ENCODE data around the gene TMEM171.

Gene TMEM171

DNA sequence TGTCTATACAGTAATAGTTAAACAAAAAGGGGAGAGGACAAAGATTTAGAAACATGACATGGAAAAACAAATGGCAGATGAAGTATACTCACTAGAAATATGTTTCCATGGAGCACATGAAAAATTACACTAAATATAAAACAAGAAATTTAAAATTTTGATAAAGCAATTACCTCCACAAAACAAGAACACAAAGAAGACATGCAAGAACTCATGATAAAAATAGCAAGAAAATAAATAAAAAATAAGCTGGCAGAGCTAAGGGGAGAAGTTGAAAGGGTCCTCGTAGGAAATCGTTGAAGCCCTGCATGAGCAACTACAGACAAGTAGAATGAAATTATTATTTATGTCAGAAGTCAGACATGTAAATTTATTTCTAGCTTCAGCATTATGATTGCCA, 22.6 kb upstream of the TMEM171 start:
- Histone ChIP-seq H3K27ac (no peak overlapping the region), H3K4me3 (no peak overlapping the region)
- TF ChIP-seq CTCF (IDR thresholded peaks at IDR 0.05) = no peak
- no peak for DNase-seq (ENCODE audit: low spot score)

GRCh38 chr5:73100109-73100508, 20.3 kb upstream of the TMEM171 start:
- no peak overlapping the region for H3K27ac ChIP-seq
- TF ChIP-seq CTCF (IDR thresholded peaks at IDR 0.05) = no peak
- no peak overlapping the region for H3K4me3 ChIP-seq
- DNase-seq (ENCODE audit: low spot score) = no peak

GRCh38 chr5:73103870-73104299, 16.5 kb upstream of the TMEM171 start:
- no peak for DNase-seq (ENCODE audit: low spot score)
- no peak for TF ChIP-seq CTCF (IDR thresholded peaks at IDR 0.05)
- H3K27ac ChIP-seq = no peak overlapping the region

GRCh38 chr5:73104326-73104725, 16.0 kb upstream of the TMEM171 start:
- Histone ChIP-seq H3K27ac (no peak overlapping the region), H3K4me3 (no peak overlapping the region)
- no peak for TF ChIP-seq CTCF (IDR thresholded peaks at IDR 0.05)
- no peak for DNase-seq (ENCODE audit: low spot score)

More at GRCh38 chr5:73103870-73104299, 16.5 kb upstream of the TMEM171 start:
- no peak overlapping the region for H3K4me3 ChIP-seq

- Histone ChIP-seq H3K4me3 (no peak overlapping the region), H3K27ac (no peak overlapping the region)
- TF ChIP-seq CTCF (IDR thresholded peaks at IDR 0.05) = no peak
- DNase-seq (ENCODE audit: low spot score) = no peak
Observed at GRCh38 chr5:73106335-73106734, 14.0 kb upstream of the TMEM171 start.

DNA sequence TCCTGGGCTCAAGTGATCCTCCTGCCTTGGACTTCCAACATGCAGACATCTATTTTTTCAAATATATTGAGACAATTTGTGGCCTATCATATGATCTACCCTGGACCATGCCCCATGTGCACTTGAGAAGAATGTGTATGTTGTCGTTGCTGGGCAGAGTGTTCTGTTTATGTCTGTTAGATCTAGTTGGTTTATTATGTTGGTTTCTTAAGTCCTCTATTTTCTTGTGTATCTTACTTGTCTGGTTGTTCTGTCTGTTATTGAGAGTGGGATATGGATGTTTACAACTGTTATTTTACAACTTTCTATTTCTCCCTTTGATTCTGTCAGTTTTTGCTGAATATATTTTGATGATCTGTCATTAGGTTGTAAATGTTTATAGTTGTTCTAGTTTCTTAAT, 10.2 kb upstream of the TMEM171 start:
- DNase-seq (ENCODE audit: low spot score) = no peak
- no peak overlapping the region for H3K4me3 ChIP-seq
- TF ChIP-seq CTCF (IDR thresholded peaks at IDR 0.05) = no peak
- no peak overlapping the region for H3K27ac ChIP-seq

DNA sequence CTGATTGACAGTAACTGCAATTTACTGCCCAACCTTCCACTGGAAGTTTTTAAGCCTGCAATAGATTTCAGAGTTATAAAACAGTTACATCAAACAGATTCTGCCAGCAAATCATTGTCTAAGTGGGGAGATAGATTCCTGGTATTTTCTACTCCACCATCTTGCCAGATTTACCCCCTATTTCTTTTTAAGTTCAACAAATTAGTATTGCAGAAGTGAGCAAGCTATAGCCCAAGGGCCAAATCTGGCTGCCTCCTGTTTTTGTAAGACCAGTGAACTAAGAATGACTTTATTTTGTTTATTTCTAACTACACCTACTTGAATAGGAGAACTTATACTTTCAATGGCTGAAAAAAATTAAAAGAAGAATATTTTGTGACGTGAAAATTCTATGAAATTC, 8.8 kb upstream of the TMEM171 start:
- Histone ChIP-seq H3K4me3 (no peak overlapping the region), H3K27ac (no peak overlapping the region)
- no peak for DNase-seq (ENCODE audit: low spot score)
- TF ChIP-seq CTCF (IDR thresholded peaks at IDR 0.05) = no peak

Data from coronary artery (tissue), 2 donors.